HG02763 (cell line): ENCODE data around the gene ZNF485.

Experiments used
- ATAC-seq: cut with Tn5 transposase; IDR thresholded peaks from one replicate; pipeline ENCODE4 v1.9.1; 2021; ENCODE audit warnings: mild to moderate bottlenecking, moderate library complexity; ENCODE audit not compliant: unreplicated experiment

The ZNF485 gene

DNA sequence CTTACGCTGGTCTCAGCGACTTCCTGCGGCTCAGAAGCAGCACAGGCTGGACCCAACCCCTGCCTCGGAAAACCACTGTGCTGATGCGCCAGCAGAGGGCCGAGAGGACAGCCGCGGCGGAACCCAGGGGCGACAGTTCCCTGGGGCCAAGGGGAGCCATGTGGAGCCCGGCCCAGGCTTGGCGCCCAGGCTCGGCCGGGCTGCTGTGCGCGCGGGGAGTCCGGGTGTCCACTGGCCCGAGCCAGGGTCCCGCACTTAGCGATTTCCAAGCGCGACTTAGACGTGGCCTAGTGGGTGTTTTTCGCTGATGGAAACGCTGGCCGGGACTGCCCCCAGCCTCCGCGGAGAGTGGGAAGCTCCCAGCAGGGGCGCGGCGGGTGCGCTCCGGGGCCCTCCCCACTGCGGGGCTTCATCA is 61.1 kb downstream of the ZNF485 start:
- ATAC-seq, result no peak
